Astrocyte of the spinal cord (primary cell): Measurements from ENCODE around the gene USH2A.

Experiments used
- DNase-seq: peaks from one replicate; pipeline ENCODE4 v3.0.0; 2011; ENCODE audit warnings: low read depth, low spot score
- H3K4me3 ChIP-seq: 2 replicates; pipeline ENCODE4 v1.5.1; 2011; ENCODE audit warnings: low read depth, mild to moderate bottlenecking, low read length, moderate library complexity
- CTCF ChIP-seq: IDR thresholded peaks from 2 replicates; pipeline ENCODE4 v1.5.1; 2012; ENCODE audit warnings: low read depth, mild to moderate bottlenecking, low read length, inconsistent platforms
- in situ Hi-C: cut with HindIII; loops from 2 replicates; pipeline ENCODE4 v1.10.0; 2017; ENCODE audit warnings: low sequenced_read_pairs

Gene USH2A

DNA sequence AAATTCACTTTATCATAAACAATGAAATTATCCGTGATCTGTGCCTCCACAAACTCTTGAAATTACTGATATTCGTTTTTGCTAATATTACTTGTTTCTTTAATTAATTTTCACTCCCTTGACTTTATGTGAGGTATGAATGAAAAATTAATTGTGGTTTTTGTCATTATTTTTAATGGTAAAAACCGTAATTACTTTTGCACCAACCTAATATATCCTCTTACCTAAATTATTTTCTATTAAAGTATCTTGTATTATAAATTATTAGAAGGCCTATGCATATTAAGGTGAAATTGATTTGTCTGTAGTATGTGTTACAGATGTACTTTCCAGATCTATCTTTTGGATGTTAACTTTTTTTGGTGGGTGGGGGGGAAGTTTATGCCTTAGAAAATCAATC lies 540.2 kb downstream of the USH2A start:
- H3K4me3 ChIP-seq: no peak overlapping the region
- no peak for DNase-seq
- in situ Hi-C loops: no loop called here
- no peak for TF ChIP-seq CTCF

GRCh38 chr1:215878843-215879242 lies 544.4 kb downstream of the USH2A start:
- H3K4me3 ChIP-seq: no peak overlapping the region

GRCh38 chr1:215878128-215878527 lies 545.1 kb downstream of the USH2A start:
- peak; percentile 20 for DNase-seq
- H3K4me3 ChIP-seq: no peak overlapping the region
- in situ Hi-C loops: no loop called here
- no peak for TF ChIP-seq CTCF

More at GRCh38 chr1:215878843-215879242, 544.4 kb downstream of the USH2A start:
- no peak for TF ChIP-seq CTCF
- DNase-seq: no peak
- in situ Hi-C loops: no loop called here

DNA sequence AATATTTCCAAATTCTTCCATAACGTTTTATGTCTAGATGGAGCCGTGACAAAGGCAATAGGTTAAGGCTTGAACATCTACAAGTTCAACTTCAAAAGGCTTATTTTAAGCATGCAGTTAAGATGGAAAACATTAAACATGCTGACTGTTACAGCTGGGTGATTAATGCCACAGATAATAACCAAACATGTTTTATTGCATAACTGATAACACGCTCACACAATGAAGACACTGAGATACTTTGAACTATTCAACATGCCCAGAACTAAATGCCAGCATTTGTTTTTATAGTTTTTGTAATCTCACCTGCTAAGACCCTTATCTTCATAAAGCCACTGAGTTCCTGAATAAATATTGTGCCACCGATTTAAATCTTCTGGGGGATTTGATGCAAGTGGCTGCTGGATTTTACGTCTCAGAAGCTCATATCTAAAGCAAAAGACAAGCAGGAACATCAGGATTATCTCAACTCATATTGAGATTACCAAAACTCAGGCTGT lies 545.7 kb downstream of the USH2A start:
- DNase-seq: no peak
- no peak overlapping the region for H3K4me3 ChIP-seq
- no peak for TF ChIP-seq CTCF
- in situ Hi-C loops: no loop called here

- no peak for TF ChIP-seq CTCF
- no peak for DNase-seq
- H3K4me3 ChIP-seq: no peak overlapping the region
- in situ Hi-C loops: no loop called here
Observed at GRCh38 chr1:215875712-215876111, 547.5 kb downstream of the USH2A start.

DNA sequence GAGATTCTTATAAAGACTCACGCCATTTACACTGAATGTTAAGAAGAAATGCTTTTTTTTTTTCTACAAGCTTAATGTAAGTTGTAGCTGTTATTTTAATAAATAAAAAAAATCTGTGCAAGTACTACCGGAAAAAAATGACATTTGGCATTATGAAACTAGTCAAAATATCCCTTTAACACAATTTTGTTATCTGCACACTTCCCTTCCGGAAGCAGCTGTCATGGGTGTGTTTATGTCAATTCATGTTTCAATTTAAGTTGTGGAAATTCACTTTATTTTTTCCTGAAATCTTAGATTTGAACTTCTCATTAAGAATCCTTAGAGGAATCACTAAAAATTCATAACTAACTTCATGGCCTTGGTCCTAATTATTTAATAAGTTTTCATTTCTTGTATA lies 548.0 kb downstream of the USH2A start:
- no peak overlapping the region for H3K4me3 ChIP-seq
- in situ Hi-C loops: no loop called here
- no peak for TF ChIP-seq CTCF
- DNase-seq: no peak

- DNase-seq: no peak
- no peak for TF ChIP-seq CTCF
- no peak overlapping the region for H3K4me3 ChIP-seq
- in situ Hi-C loops: no loop called here
Observed at GRCh38 chr1:215872658-215873057, 550.6 kb downstream of the USH2A start.
